ENCODE measurements around the gene PSMG4. TPM values are rescaled to one million over a fixed set of nuclear protein-coding genes. Genes with fewer than 3 reads are reported as not detected.

The PSMG4 gene
- total RNA-seq, 3 donors from 2014 or later (not counting 1 experiment from before 2014, with no cell fraction given), result 8.3 to 15.3 (median 11.3) TPM

- 96% methylated on average over 40 of the region's 40 CpGs for WGBS (ENCODE audit: insufficient coverage)
- Histone ChIP-seq H3K36me3 (ENCODE audit: control insufficient read depth, insufficient read depth, low read length) (no peaks in the 10 kb centered on the region), H3K27ac (ENCODE audit: low read length) (no peak overlapping the region), H3K4me3 (ENCODE audit: low read length) (no peak overlapping the region), H3K27me3 (ENCODE audit: control insufficient read depth, insufficient read depth, low read length) (peaks cover 3% of the 10 kb centered on the region), H3K4me1 (ENCODE audit: control insufficient read depth, insufficient read depth, low read length) (peaks cover 15% of the 10 kb centered on the region), H3K9me3 (ENCODE audit: control insufficient read depth, insufficient read depth, low read length) (no peaks in the 10 kb centered on the region)
- no peak overlapping the region for H3K4me3 Mint-ChIP-seq
- ATAC-seq, result no peak
- H3K4me1 Mint-ChIP-seq, result peaks cover 8 to 12% of the 10 kb centered on the region in 2 donors
- no peak for TF ChIP-seq CTCF (IDR thresholded peaks at IDR 0.05)
- H3K36me3 Mint-ChIP-seq, result no peaks in the 10 kb centered on the region
- DNase-seq, result no peak
- H3K27me3 Mint-ChIP-seq (ENCODE audit: low read depth in 2 of 2), result peaks cover 27 to 34% of the 10 kb centered on the region in 2 donors
- no peak overlapping the region for H3K27ac Mint-ChIP-seq
- intact Hi-C loops (cut with micrococcal nuclease), result loop anchor here (5.0 kb wide), 1 partner anchor 256 kb away; the partner anchor contains the start of gene NQO2
- no peaks in the 10 kb centered on the region for H3K9me3 Mint-ChIP-seq
These were observed 5.2 kb upstream of the PSMG4 start for GRCh38 chr6:3253597-3253961.

- no peak overlapping the region for H3K27ac ChIP-seq (ENCODE audit: low read length)
- peaks cover 2% of the 10 kb centered on the region for H3K36me3 ChIP-seq (ENCODE audit: control insufficient read depth, insufficient read depth, low read length)
- DNase-seq (no peak), ATAC-seq (no peak)
- no peak for TF ChIP-seq CTCF (IDR thresholded peaks at IDR 0.05)
- Mint-ChIP-seq H3K27me3 (ENCODE audit: low read depth in 2 of 2) (peaks cover 10 to 12% of the 10 kb centered on the region in 2 donors), H3K36me3 (no peaks in the 10 kb centered on the region), H3K4me1 (peaks cover 27 to 33% of the 10 kb centered on the region in 2 donors), H3K27ac (no peak overlapping the region), H3K4me3 (peak overlapping the region; percentile 55), H3K9me3 (no peaks in the 10 kb centered on the region)
- intact Hi-C loops (cut with micrococcal nuclease), result no loop called here
- 59% methylated on average over 7 of the region's 12 CpGs for WGBS (ENCODE audit: insufficient coverage)
- peaks cover 31% of the 10 kb centered on the region for H3K4me1 ChIP-seq (ENCODE audit: control insufficient read depth, insufficient read depth, low read length)
- H3K4me3 ChIP-seq (ENCODE audit: low read length), result peak overlapping the region; percentile 49
- no peaks in the 10 kb centered on the region for H3K9me3 ChIP-seq (ENCODE audit: control insufficient read depth, insufficient read depth, low read length)
- H3K27me3 ChIP-seq (ENCODE audit: control insufficient read depth, insufficient read depth, low read length), result no peaks in the 10 kb centered on the region
These were observed 546 bp upstream of the PSMG4 start for GRCh38 chr6:3258201-3258600.

- TF ChIP-seq CTCF (IDR thresholded peaks at IDR 0.05), result no peak
- DNase-seq (peak; percentile 23 to 55), ATAC-seq (peak in 2 of 3 donors; percentile 2 to 32)
- no peaks in the 10 kb centered on the region for H3K27me3 ChIP-seq (ENCODE audit: control insufficient read depth, insufficient read depth, low read length)
- H3K4me1 ChIP-seq (ENCODE audit: control insufficient read depth, insufficient read depth, low read length), result peaks cover 31% of the 10 kb centered on the region
- Mint-ChIP-seq H3K27ac (peak overlapping the region; percentile 91), H3K27me3 (ENCODE audit: low read depth in 2 of 2) (peaks cover 10 to 12% of the 10 kb centered on the region in 2 donors), H3K4me1 (peaks cover 31 to 43% of the 10 kb centered on the region in 2 donors), H3K4me3 (peak overlapping the region; percentile 99), H3K36me3 (no peaks in the 10 kb centered on the region), H3K9me3 (no peaks in the 10 kb centered on the region)
- peaks cover 12% of the 10 kb centered on the region for H3K36me3 ChIP-seq (ENCODE audit: control insufficient read depth, insufficient read depth, low read length)
- H3K9me3 ChIP-seq (ENCODE audit: control insufficient read depth, insufficient read depth, low read length), result no peaks in the 10 kb centered on the region
- intact Hi-C loops (cut with micrococcal nuclease), result no loop called here
- H3K27ac ChIP-seq (ENCODE audit: low read length), result no peak overlapping the region
- H3K4me3 ChIP-seq (ENCODE audit: low read length), result peak overlapping the region; percentile 49
- WGBS (ENCODE audit: insufficient coverage), result under 1% methylated on average over 21 of the region's 21 CpGs
These were observed 778 bp downstream of the PSMG4 start for GRCh38 chr6:3259491-3259958.

- peaks cover 31 to 45% of the 10 kb centered on the region in 2 donors for H3K4me1 Mint-ChIP-seq
- H3K27me3 Mint-ChIP-seq (ENCODE audit: low read depth in 2 of 2), result peaks cover 9 to 10% of the 10 kb centered on the region in 2 donors
- intact Hi-C loops (cut with micrococcal nuclease), result no loop called here
- H3K27ac ChIP-seq (ENCODE audit: low read length), result no peak overlapping the region
- H3K9me3 Mint-ChIP-seq, result no peaks in the 10 kb centered on the region
- peaks cover 13% of the 10 kb centered on the region for H3K36me3 ChIP-seq (ENCODE audit: control insufficient read depth, insufficient read depth, low read length)
- ATAC-seq, result no peak
- peaks cover 31% of the 10 kb centered on the region for H3K4me1 ChIP-seq (ENCODE audit: control insufficient read depth, insufficient read depth, low read length)
- 87% methylated on average over 14 of the region's 14 CpGs for WGBS (ENCODE audit: insufficient coverage)
- no peaks in the 10 kb centered on the region for H3K27me3 ChIP-seq (ENCODE audit: control insufficient read depth, insufficient read depth, low read length)
- H3K9me3 ChIP-seq (ENCODE audit: control insufficient read depth, insufficient read depth, low read length), result no peaks in the 10 kb centered on the region
- TF ChIP-seq CTCF (IDR thresholded peaks at IDR 0.05), result no peak
- H3K4me3 Mint-ChIP-seq, result peak overlapping the region; percentile 99
- no peak overlapping the region for H3K4me3 ChIP-seq (ENCODE audit: low read length)
- H3K27ac Mint-ChIP-seq, result peak overlapping the region in 1 of 2 donors; percentile 91
- no peak for DNase-seq
- no peaks in the 10 kb centered on the region for H3K36me3 Mint-ChIP-seq
These were observed 1.5 kb downstream of the PSMG4 start for GRCh38 chr6:3260296-3260695.
